ENCODE measurements around the gene YBX3.
A peak's percentile ranks its signal among the peaks of the same experiment; 100 is the strongest.
"Not testable (repeated sequence)": the region's sequence is repeated elsewhere in the genome, so short reads cannot be mapped to it uniquely, and the experiment has no call there.

YBX3 gene

GRCh38 chr12:10722905-10723746, at the start of gene YBX3:
YBX3 (minus strand) TSS chr12:10723323; CDS start chr12:10723111, 212 bp downstream.
- DNase-seq (ENCODE audit: low spot score), result peak; percentile 71

- peak; percentile 4 for DNase-seq (ENCODE audit: low spot score)
These were observed 48.1 kb upstream of the YBX3 start for GRCh38 chr12:10771132-10771733.

DNA sequence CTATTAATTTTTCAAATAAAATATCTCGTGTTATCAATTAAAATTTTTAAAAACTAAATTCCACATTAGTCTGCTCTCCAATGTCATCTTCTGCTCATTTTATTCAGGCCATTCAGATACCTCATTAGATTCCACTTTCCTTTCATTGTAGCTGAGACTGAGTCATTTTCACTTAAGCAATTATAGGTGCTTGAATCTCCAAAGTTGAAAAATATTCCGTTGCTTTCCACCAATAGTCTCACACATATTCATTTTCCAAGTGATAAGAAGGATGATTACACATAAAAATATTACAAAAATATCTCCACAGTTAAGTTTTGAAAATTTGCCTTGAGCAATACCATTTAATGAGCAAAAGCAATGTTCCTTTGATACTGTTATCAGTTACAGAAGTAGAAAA, 36.5 kb upstream of the YBX3 start:
- DNase-seq (ENCODE audit: low spot score), result no peak

- no peak for DNase-seq (ENCODE audit: low spot score)
These were observed 33.1 kb upstream of the YBX3 start for GRCh38 chr12:10756194-10756593.

DNA sequence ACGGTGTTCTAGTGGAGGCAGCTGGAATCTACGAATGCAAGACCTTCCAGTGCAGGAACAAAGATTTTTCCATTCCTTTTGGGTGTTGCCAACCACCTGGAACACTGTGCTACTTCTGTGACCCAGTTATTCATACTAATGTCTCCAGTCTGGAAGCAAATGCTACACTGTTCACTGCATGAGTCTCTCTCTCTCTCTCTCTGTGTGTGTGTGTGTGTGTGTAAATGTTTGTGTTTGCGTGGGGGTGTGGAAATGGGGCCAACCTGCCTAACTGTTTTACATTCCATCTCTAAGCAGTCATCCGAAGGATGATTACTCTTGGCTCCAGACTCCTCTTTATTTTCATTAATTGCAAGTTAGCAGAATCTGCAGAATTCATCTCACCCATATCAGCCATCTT, 29.9 kb upstream of the YBX3 start:
- no peak for DNase-seq (ENCODE audit: low spot score)

DNA sequence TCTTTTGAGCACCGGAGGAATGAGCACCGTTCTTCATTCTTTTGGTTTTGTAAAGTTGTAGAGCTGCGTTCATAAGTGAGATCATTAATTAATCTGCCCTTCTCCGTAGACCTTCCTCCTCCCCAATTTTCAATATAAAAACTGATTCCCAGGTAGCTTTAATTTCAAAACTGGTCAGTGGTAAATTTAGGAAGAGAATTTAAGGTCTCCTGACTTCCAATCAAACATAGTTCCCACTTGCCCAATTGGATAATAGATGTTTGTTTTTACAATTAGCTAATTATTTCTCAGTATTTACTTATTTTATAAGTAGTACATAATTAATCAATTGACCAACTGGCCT, 27.2 kb upstream of the YBX3 start:
- no peak for DNase-seq (ENCODE audit: low spot score)

- peak; percentile 83 for DNase-seq (ENCODE audit: low spot score)
These were observed 26.7 kb upstream of the YBX3 start for GRCh38 chr12:10749700-10750384.

GRCh38 chr12:10747730-10748129, 24.6 kb upstream of the YBX3 start:
- no peak for DNase-seq (ENCODE audit: low spot score)

GRCh38 chr12:10743420-10743819, 20.3 kb upstream of the YBX3 start:
- DNase-seq (ENCODE audit: low spot score), result not testable (repeated sequence)

DNA sequence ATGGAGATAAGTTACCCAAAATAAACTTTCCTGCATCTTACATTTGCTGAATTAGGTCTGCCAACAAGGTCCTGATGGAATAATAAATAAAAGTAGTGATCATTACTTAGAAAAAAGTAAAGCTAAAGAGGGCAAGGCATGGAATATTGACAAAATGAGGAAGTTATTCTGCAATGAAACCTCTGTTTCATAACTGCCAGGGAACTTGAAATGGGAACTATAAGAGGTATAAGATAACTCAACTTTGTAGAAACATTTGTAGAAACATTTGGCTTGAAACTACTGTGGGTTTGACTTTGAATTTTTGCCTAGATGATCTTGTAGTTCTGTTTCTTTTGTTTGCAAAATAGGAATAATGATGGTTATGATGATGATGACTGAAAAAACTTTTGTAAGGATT, 18.7 kb upstream of the YBX3 start:
- DNase-seq (ENCODE audit: low spot score), result no peak

DNA sequence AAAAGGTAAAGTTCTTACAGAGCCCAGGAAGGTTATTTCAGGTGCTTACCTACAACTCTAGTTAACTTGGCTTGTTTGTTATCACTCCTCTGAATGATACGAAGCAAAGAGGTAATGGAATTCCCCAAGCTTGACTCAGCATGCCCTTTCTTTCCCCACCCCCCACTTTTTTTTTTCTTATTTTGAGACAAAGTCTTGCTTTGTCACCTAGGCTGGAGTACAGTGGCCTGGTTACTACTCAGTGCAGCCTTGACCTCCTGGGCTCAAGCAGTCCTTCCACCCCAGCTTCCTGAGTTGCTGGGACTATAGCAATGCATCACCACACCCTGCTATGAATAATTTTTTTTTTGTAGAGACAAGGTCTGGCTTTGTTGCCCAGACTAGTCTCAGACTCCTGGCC, 17.1 kb upstream of the YBX3 start:
- DNase-seq (ENCODE audit: low spot score), result no peak

DNA sequence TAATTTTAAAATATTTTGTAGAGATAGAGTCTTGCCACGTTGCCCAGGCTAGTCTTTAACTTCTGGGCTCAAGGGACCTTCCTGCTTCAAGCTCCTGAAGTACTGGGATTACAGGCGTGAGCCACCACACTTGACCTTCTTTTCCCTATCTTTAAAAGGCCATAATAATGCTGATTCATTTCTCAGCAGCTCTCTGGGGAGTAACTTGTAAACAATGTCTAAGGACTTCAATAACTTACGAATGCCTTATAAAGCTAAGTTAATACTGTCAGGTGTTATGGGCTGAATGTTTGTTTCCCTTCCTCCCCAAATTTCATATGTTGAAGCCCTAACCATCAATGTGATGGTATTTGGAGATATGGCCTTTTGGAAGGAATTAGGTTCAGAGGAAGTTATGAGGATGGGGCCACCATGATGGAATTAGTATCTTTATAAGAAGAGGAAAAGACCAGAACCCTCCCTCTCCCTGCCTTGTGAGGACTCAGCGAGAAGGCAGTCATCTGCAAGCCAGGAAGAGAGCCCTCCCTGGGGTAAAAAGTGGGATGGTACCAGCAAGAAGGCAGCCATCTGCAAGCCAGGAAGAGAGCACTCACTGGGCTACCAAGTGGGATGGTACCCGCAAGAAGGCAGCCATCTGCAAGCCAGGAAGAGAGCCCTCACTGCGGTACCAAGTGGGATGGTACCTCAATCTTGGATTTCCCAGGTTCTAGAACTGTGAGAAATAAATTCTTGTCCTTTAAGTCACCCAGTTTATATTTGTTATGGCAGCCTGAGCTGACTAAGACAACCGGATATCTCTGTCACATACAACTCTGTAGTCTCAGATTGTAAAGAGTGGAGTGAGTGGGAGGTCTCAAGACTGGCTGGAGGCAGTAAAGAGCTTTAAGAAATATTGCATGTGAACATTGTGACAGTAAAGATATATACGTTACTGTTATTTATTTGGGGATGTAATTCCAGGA, 16.3 kb upstream of the YBX3 start:
- DNase-seq (ENCODE audit: low spot score), result no peak

GRCh38 chr12:10737249-10737648, 14.1 kb upstream of the YBX3 start:
- no peak for DNase-seq (ENCODE audit: low spot score)

- DNase-seq (ENCODE audit: low spot score), result no peak
These were observed 13.3 kb upstream of the YBX3 start for GRCh38 chr12:10736463-10736862.

DNA sequence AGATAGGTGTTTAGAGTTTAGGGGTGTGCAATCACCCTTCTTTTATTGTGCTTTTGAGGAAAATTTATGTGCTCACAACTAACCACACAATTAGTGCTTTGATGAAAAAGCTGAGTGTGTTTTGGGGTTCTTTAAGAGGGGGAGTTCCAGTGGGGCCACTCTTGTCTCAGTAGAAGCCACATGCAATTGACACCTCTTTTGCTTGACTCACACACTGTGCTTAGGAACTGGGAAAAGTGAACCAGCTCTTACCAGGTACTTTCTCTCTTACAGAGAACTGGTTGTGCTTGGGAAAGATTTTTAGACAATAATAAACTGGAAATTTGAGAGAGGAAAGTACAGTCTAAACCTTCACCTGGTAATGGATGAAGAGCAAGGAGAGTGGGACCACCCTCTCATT, 12.3 kb upstream of the YBX3 start:
- no peak for DNase-seq (ENCODE audit: low spot score)

- no peak for DNase-seq (ENCODE audit: low spot score)
These were observed 9.4 kb upstream of the YBX3 start for GRCh38 chr12:10732549-10732948.

DNA sequence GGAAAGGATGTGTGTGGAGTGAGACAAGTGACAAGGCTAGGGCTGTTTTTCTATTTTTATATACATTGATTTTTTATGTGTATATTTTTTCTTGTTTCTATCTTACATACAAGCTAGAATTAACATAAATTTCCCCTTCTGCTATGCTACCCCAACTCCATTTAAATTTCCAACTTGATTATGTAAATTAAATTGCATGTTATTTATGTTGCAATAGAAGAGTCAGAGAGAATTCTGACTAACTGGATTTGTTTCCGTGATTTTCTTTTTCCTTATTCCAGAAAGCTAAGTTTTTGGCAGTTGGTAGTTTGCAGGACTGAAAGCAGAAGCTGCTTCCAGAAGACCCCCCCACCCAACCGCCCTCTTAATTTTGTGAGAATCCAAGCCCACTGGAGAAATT, 8.9 kb upstream of the YBX3 start:
- no peak for DNase-seq (ENCODE audit: low spot score)

DNA sequence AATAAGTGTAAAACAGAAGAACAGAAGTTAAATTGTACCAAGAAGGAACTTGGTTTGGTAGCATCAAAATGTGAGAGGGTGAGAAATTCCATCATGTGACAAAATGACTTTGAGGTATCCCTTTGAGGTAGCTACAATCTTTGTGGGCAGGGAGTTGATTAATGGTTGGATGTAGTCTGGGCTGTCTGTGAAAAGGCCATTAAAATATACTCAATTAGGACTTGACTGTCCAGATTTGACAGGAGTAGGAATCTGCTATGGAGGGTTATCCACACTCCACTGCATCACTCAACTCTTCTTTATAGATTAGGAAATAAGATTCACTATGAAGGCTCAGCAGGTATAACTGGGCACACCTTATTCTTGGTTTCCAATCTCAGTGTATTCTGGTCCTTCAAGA, 7.4 kb upstream of the YBX3 start:
- no peak for DNase-seq (ENCODE audit: low spot score)

GRCh38 chr12:10728091-10728490, 5.0 kb upstream of the YBX3 start:
- DNase-seq (ENCODE audit: low spot score), result no peak

DNA sequence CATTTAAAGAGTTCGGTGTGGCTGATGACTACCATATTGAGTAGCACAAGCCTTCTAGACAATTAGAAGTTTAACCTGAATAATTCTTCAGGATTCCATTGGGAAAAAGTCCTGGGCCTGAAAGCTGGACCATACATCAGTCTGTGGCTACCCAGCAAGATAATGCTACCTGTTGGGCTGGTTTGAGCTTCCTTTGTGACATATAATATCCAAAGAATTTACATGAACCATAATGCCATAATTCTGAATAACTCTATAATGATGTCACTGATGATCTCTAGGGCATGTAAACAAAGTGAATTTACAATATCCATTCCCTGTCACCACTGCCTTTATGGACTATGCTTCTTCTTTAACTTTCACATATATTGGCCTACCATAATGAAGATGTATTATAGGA, 3.8 kb upstream of the YBX3 start:
- no peak for DNase-seq (ENCODE audit: low spot score)

- no peak for DNase-seq (ENCODE audit: low spot score)
These were observed 1.9 kb upstream of the YBX3 start for GRCh38 chr12:10725003-10725402.

GRCh38 chr12:10722502-10722904, 620 bp downstream of the YBX3 start:
- peak; percentile 47 for DNase-seq (ENCODE audit: low spot score)

Measured in hematopoietic multipotent progenitor cell treated with erythropoietin and hydrocortisone succinate and interleukin-3 and kit ligand, for 15 days (in vitro differentiated cells).